Neural progenitor cell (in vitro differentiated cells): ENCODE data around the gene RBM10. TPM values are rescaled to one million over a fixed set of nuclear protein-coding genes. Genes with fewer than 3 reads are reported as not detected.

Source experiments
- DNase-seq: peaks from one replicate; pipeline ENCODE4 v3.0.0-alpha.2; 2016; ENCODE audit warnings: low spot score
- H2AFZ ChIP-seq: fragments of 200-600 bp; sonication (generic); replicated peaks from 2 replicates; pipeline ENCODE4 v1.6.1; 2016; ENCODE audit warnings: antibody characterized with exemption
- H3F3A ChIP-seq: fragments of 200-600 bp; sonication (generic); 2 replicates; pipeline ENCODE4 v1.6.1; 2016; ENCODE audit warnings: antibody characterized with exemption, low read depth
- H3K27ac ChIP-seq: fragments of 200-600 bp; sonication (generic); 2 replicates; pipeline ENCODE4 v1.5.1; 2016; ENCODE audit warnings: mild to moderate bottlenecking
- H3K27me3 ChIP-seq: fragments of 200-600 bp; sonication (generic); 2 replicates; pipeline ENCODE4 v1.6.1; 2016; ENCODE audit warnings: mild to moderate bottlenecking, moderate library complexity
- H3K36me3 ChIP-seq: fragments of 200-600 bp; sonication (generic); 2 replicates; pipeline ENCODE4 v1.5.1; 2016
- H3K4me1 ChIP-seq: fragments of 200-600 bp; sonication (generic); 2 replicates; pipeline ENCODE4 v1.6.1; 2016; ENCODE audit warnings: mixed run types
- H3K4me2 ChIP-seq: fragments of 200-600 bp; sonication (generic); 2 replicates; pipeline ENCODE4 v1.6.1; 2016
- H3K4me3 ChIP-seq: fragments of 200-600 bp; sonication (generic); 2 replicates; pipeline ENCODE4 v1.5.1; 2016
- H3K79me2 ChIP-seq: fragments of 200-600 bp; sonication (generic); 2 replicates; pipeline ENCODE4 v1.6.1; 2016; ENCODE audit warnings: low read depth
- H3K9ac ChIP-seq: fragments of 200-600 bp; sonication (generic); 2 replicates; pipeline ENCODE4 v1.6.1; 2016
- H3K9me3 ChIP-seq: fragments of 200-600 bp; sonication (generic); 2 replicates; pipeline ENCODE4 v1.5.1; 2016; ENCODE audit warnings: low read depth
- H4K20me1 ChIP-seq: fragments of 200-600 bp; sonication (generic); 2 replicates; pipeline ENCODE4 v1.6.1; 2016; ENCODE audit warnings: low read depth
- H3K27ac Mint-ChIP-seq: 3 replicates; pipeline ENCODE4 v1.8.0; 2021; ENCODE audit warnings: mixed read lengths
- H3K27me3 Mint-ChIP-seq: 2 replicates; pipeline ENCODE4 v1.8.0; 2022; ENCODE audit warnings: low read depth, mild to moderate bottlenecking, inconsistent platforms, moderate library complexity, mixed read lengths; ENCODE audit not compliant: insufficient read depth
- H3K36me3 Mint-ChIP-seq: 3 replicates; pipeline ENCODE4 v1.8.0; 2021; ENCODE audit warnings: mixed read lengths
- H3K4me1 Mint-ChIP-seq: 3 replicates; pipeline ENCODE4 v1.8.0; 2021; ENCODE audit warnings: mixed read lengths
- H3K4me3 Mint-ChIP-seq: 3 replicates; pipeline ENCODE4 v1.8.0; 2021; ENCODE audit warnings: mild to moderate bottlenecking, moderate library complexity, mixed read lengths
- H3K9me3 Mint-ChIP-seq: 3 replicates; pipeline ENCODE4 v1.8.0; 2020; ENCODE audit warnings: mixed read lengths
- EZH2 ChIP-seq: fragments of 200-600 bp; sonication (generic); IDR thresholded peaks from 2 replicates; pipeline ENCODE4 v1.6.1; 2017; ENCODE audit warnings: antibody characterized with exemption, mild to moderate bottlenecking, moderate library complexity
- EZH2phosphoT487 ChIP-seq: fragments of 200-600 bp; sonication (generic); IDR thresholded peaks from 2 replicates; pipeline ENCODE4 v1.6.1; 2017; ENCODE audit warnings: antibody characterized with exemption
- total RNA-seq: library from RNA; depleted of rRNA; stranded (reverse); fragments of >200 nt; gene quantifications from 2 replicates; pipeline ENCODE4 v1.2.3, GENCODE V29; 2015; ENCODE audit warnings: low replicate concordance
- TF ChIP-seq, protein P1 (sequence below): fragments of 200-600 bp; sonication (generic); IDR thresholded peaks from 2 replicates; pipeline ENCODE4 v1.5.1; 2017; ENCODE audit warnings: antibody characterized with exemption, mild to moderate bottlenecking

Gene RBM10
- total RNA-seq, 1 donor from 2014 or later = 26.5 TPM

DNA sequence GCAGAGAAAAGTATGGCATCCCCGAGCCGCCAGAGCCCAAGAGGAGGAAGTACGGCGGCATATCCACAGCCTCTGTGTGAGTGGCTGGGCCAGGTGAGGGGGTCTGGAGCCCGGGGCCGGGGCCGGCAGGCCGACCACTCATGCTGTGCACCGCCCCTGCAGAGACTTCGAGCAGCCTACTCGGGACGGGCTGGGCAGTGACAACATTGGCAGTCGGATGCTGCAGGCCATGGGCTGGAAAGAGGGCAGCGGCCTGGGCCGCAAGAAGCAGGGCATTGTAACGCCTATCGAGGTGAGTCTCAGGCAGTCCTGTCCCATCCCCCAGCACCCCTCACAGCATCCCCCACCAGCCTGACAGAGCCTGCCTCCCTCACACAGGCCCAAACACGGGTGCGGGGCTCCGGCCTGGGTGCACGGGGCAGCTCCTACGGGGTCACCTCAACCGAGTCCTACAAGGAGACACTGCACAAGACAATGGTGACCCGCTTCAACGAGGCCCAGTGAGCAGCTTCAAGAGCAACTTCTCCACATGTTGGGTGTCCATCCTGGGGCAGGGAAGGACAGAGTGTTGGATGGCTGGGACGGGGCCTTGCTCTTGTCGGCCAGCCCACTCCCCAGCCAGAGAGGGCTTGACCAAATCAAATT lies 41.2 kb downstream of the RBM10 start:
- Histone ChIP-seq H3K9me3 (no peaks in the 10 kb centered on the region), H3K27ac (no peak overlapping the region), H3K4me3 (no peak overlapping the region), H3K27me3 (peaks cover 4% of the 10 kb centered on the region), H3K36me3 (no peaks in the 10 kb centered on the region), H3F3A (peaks cover 10% of the 10 kb centered on the region), H3K79me2 (no peaks in the 10 kb centered on the region), H2AFZ (no peak overlapping the region), H3K9ac (no peak overlapping the region), H3K4me1 (no peaks in the 10 kb centered on the region), H4K20me1 (no peaks in the 10 kb centered on the region), H3K4me2 (no peak overlapping the region)
- Mint-ChIP-seq H3K9me3 (no peaks in the 10 kb centered on the region), H3K4me1 (peaks cover 3% of the 10 kb centered on the region), H3K27ac (no peak overlapping the region), H3K4me3 (peak overlapping the region; percentile 5), H3K27me3 (peaks cover 8% of the 10 kb centered on the region), H3K36me3 (peaks cover 7% of the 10 kb centered on the region)
- TF ChIP-seq EZH2phosphoT487 (no peak), EZH2 (no peak)
- TF ChIP-seq, protein P1, sequence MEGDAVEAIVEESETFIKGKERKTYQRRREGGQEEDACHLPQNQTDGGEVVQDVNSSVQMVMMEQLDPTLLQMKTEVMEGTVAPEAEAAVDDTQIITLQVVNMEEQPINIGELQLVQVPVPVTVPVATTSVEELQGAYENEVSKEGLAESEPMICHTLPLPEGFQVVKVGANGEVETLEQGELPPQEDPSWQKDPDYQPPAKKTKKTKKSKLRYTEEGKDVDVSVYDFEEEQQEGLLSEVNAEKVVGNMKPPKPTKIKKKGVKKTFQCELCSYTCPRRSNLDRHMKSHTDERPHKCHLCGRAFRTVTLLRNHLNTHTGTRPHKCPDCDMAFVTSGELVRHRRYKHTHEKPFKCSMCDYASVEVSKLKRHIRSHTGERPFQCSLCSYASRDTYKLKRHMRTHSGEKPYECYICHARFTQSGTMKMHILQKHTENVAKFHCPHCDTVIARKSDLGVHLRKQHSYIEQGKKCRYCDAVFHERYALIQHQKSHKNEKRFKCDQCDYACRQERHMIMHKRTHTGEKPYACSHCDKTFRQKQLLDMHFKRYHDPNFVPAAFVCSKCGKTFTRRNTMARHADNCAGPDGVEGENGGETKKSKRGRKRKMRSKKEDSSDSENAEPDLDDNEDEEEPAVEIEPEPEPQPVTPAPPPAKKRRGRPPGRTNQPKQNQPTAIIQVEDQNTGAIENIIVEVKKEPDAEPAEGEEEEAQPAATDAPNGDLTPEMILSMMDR = no peak
- no peak for DNase-seq

DNA sequence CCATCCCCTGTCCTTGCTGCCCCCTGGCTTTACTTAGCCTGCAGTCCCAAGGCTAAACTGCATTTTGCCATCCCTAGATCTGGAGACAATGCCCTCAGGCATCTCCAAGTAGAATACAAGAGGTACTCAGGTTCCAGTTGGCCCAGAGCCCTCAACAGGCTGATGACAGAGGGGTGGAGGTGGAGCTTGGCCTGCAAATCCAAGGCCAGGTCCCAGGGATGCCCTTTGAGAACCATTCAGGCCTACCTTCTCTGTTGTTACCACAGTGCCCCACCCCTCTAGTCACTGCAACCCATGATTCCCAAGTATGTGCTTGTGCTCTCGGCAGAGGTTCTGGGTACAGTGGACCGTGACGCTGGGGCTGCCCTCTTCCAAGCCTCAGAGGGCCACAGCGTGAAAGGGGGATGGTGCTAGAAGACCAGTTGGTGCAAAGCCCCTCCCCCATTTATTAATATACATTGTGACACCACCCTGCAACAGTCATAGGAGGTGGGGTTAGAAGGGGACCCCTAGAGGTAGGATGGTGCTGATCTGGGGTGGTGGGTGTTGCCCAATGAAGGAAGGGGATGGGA lies 42.2 kb downstream of the RBM10 start:
- peaks cover 10% of the 10 kb centered on the region for H3K27me3 Mint-ChIP-seq
- DNase-seq = no peak
- Histone ChIP-seq H3K79me2 (no peaks in the 10 kb centered on the region), H3K27ac (no peak overlapping the region), H3K4me3 (no peak overlapping the region), H3K9ac (no peak overlapping the region), H3F3A (peaks cover 19% of the 10 kb centered on the region), H3K36me3 (no peaks in the 10 kb centered on the region), H3K4me2 (no peak overlapping the region), H2AFZ (no peak overlapping the region), H3K4me1 (peaks cover 6% of the 10 kb centered on the region), H4K20me1 (no peaks in the 10 kb centered on the region), H3K27me3 (peaks cover 14% of the 10 kb centered on the region), H3K9me3 (no peaks in the 10 kb centered on the region)
- no peaks in the 10 kb centered on the region for H3K9me3 Mint-ChIP-seq
- H3K36me3 Mint-ChIP-seq = peaks cover 7% of the 10 kb centered on the region
- peaks cover 4% of the 10 kb centered on the region for H3K4me1 Mint-ChIP-seq
- H3K27ac Mint-ChIP-seq = no peak overlapping the region
- no peak for TF ChIP-seq EZH2phosphoT487
- no peak for TF ChIP-seq EZH2
- TF ChIP-seq, protein P1 = no peak
- H3K4me3 Mint-ChIP-seq = no peak overlapping the region

DNA sequence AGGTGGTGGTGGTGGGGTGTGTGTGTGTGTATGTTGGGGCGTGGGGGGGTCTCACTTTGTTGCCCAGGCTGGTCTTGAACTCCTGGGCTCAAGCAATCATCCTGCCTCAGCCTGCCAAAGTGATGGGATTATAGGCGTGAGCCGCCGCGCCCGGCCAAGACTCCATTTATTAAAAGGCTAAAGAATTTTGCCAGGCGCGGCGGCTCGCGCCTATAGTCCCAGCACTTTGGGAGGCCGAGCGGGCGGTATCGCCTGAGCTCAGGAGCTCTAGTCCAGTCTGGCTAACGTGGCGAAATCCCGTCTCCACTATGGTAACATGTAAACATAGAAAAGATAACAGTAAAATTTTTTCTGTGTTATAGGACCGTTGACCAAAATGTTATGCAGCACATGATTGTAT lies 44.9 kb downstream of the RBM10 start:
- DNase-seq = peak; percentile 28
- H3K4me2 ChIP-seq = no peak overlapping the region
- no peak overlapping the region for H3K4me3 Mint-ChIP-seq

More for the DNA sequence above, 44.9 kb downstream of the RBM10 start:
- Mint-ChIP-seq H3K36me3 (peaks cover 13% of the 10 kb centered on the region), H3K9me3 (no peaks in the 10 kb centered on the region), H3K27ac (no peak overlapping the region), H3K27me3 (peaks cover 9% of the 10 kb centered on the region), H3K4me1 (peaks cover 22% of the 10 kb centered on the region)
- TF ChIP-seq EZH2phosphoT487 = no peak
- TF ChIP-seq EZH2 = no peak
- TF ChIP-seq, protein P1 = no peak
- peaks cover 13% of the 10 kb centered on the region for H3K79me2 ChIP-seq
- no peaks in the 10 kb centered on the region for H3K9me3 ChIP-seq
- H2AFZ ChIP-seq = no peak overlapping the region
- H3F3A ChIP-seq = peaks cover 19% of the 10 kb centered on the region
- no peak overlapping the region for H3K27ac ChIP-seq
- no peaks in the 10 kb centered on the region for H3K36me3 ChIP-seq
- peaks cover 9% of the 10 kb centered on the region for H4K20me1 ChIP-seq
- H3K4me1 ChIP-seq = peaks cover 9% of the 10 kb centered on the region
- no peak overlapping the region for H3K9ac ChIP-seq
- H3K27me3 ChIP-seq = peaks cover 19% of the 10 kb centered on the region
- no peak overlapping the region for H3K4me3 ChIP-seq
